SK-N-SH (cell line): ENCODE data around the gene NBR1. TPM values are rescaled to one million over a fixed set of nuclear protein-coding genes. Genes with fewer than 3 reads are reported as not detected.

Source experiments
- CTCF ChIA-PET: fragments of 300-600, 350-600 bp; formaldehyde crosslinking; extraction: SDS; loops from one replicate; lab custom pipeline; 2021; lab: Yijun Ruan, JAX
- POLR2A ChIA-PET: fragments of 350-600 bp; sonication (Branson Sonifier 250); formaldehyde crosslinking; extraction: SDS; loops from one replicate; lab custom pipeline; 2020; ENCODE audit warnings: antibody characterized with exemption, inconsistent platforms; lab: Yijun Ruan, JAX
- DNase-seq: peaks from one replicate; pipeline ENCODE4 v3.0.0; 2012
- H2AFZ ChIP-seq: fragments of 200-600 bp; sonication (generic); 2 replicates; pipeline ENCODE4 v1.8.1; 2016; ENCODE audit warnings: antibody characterized with exemption, mild to moderate bottlenecking, low read depth
- H3F3A ChIP-seq: fragments of 200-600 bp; sonication (generic); replicated peaks from 2 replicates; pipeline ENCODE3; 2016; ENCODE audit warnings: antibody characterized with exemption, mild to moderate bottlenecking; ENCODE audit not compliant: insufficient read depth
- H3K27ac ChIP-seq, 2 experiments: fragments of 200-500 bp in 1 of 2; fragments of 200-600 bp in 1 of 2; sonication (Bioruptor generic) in 1 of 2; sonication (generic), shearing (Covaris generic) in 1 of 2; 2 replicates each; pipeline versions ENCODE4 v1.5.1 to v1.6.1; 2014 to 2016; ENCODE audit warnings: low read depth in 2 of 2, inconsistent platforms in 1 of 2, low read length in 1 of 2, mild to moderate bottlenecking in 1 of 2, mixed read lengths in 1 of 2
- H3K27me3 ChIP-seq: fragments of 200-600 bp; sonication (generic), shearing (Covaris generic); 2 replicates; pipeline ENCODE4 v1.6.1; 2016; ENCODE audit warnings: mixed run types; ENCODE audit not compliant: insufficient read depth
- H3K36me3 ChIP-seq, 2 experiments: fragments of 200-500 bp in 1 of 2; fragments of 200-600 bp in 1 of 2; sonication (Bioruptor generic) in 1 of 2; sonication (generic) in 1 of 2; replicated peaks in 1 of 2; 2 replicates each; pipeline versions ENCODE3 to v1.5.1; 2014 to 2016; ENCODE audit warnings: low read length in 1 of 2, mild to moderate bottlenecking in 1 of 2; ENCODE audit not compliant: insufficient read depth in 2 of 2, control insufficient read depth in 1 of 2
- H3K4me1 ChIP-seq, 2 experiments: fragments of 200-500 bp in 1 of 2; fragments of 200-600 bp in 1 of 2; sonication (Bioruptor generic) in 1 of 2; sonication (generic), shearing (Covaris generic) in 1 of 2; 2 replicates each; pipeline versions ENCODE4 v1.5.1 to v1.6.1; 2014 to 2016; ENCODE audit warnings: low read depth in 1 of 2, low read length in 1 of 2, mixed run types in 1 of 2; ENCODE audit not compliant: insufficient read depth in 2 of 2, control insufficient read depth in 1 of 2
- H3K4me2 ChIP-seq: fragments of 200-600 bp; sonication (generic), shearing (Covaris generic); 2 replicates; pipeline ENCODE4 v1.6.1; 2017; ENCODE audit warnings: mixed run types
- H3K4me3 ChIP-seq, 2 experiments: fragments of 200-500 bp in 1 of 2; fragments of 200-600 bp in 1 of 2; sonication (Bioruptor generic) in 1 of 2; sonication (generic), shearing (Covaris generic) in 1 of 2; 2 replicates each; pipeline versions ENCODE4 v1.5.1 to v1.8.1; 2014 to 2016; ENCODE audit warnings: low read depth in 2 of 2, inconsistent platforms in 1 of 2, low read length in 1 of 2, mild to moderate bottlenecking in 1 of 2, mixed read lengths in 1 of 2, moderate library complexity in 1 of 2
- H3K79me2 ChIP-seq: fragments of 200-600 bp; sonication (generic); 2 replicates; pipeline ENCODE4 v1.8.1; 2017; ENCODE audit warnings: mild to moderate bottlenecking; ENCODE audit not compliant: insufficient read depth
- H3K9ac ChIP-seq: fragments of 200-600 bp; sonication (generic); 2 replicates; pipeline ENCODE4 v1.6.1; 2017; ENCODE audit warnings: mixed run types
- H3K9me2 ChIP-seq: fragments of 200-600 bp; sonication (generic); 2 replicates; pipeline ENCODE4 v1.6.1; 2017; ENCODE audit warnings: mixed run types
- H3K9me3 ChIP-seq: fragments of 200-600 bp; sonication (generic); 2 replicates; pipeline ENCODE4 v1.6.1; 2017; ENCODE audit warnings: mixed run types, mild to moderate bottlenecking, moderate library complexity
- H4K20me1 ChIP-seq: fragments of 200-600 bp; sonication (generic); 2 replicates; pipeline ENCODE4 v1.6.1; 2017; ENCODE audit warnings: mild to moderate bottlenecking, mixed run types; ENCODE audit not compliant: insufficient read depth
- EZH2phosphoT487 ChIP-seq: fragments of 200-600 bp; sonication (generic); IDR thresholded peaks from 2 replicates; pipeline ENCODE4 v1.6.1; 2017; ENCODE audit warnings: low read depth, mixed run types, mild to moderate bottlenecking, antibody characterized with exemption, moderate library complexity, borderline replicate concordance
- FOSL2 ChIP-seq: IDR thresholded peaks from 2 replicates; pipeline ENCODE4 v1.4.0; 2012; ENCODE audit warnings: low read depth, mild to moderate bottlenecking, moderate library complexity, borderline replicate concordance
- FOXJ3 ChIP-seq: sonication (generic); formaldehyde crosslinking; IDR thresholded peaks from 2 replicates; pipeline ENCODE4 v1.5.1; 2020; ENCODE audit warnings: mild to moderate bottlenecking, missing genetic modification reagents
- GABPA ChIP-seq: IDR thresholded peaks from 2 replicates; pipeline ENCODE4 v1.4.0; 2012; ENCODE audit warnings: low read depth, mild to moderate bottlenecking
- GATA2 ChIP-seq: sonication (generic); formaldehyde crosslinking; IDR thresholded peaks from 2 replicates; pipeline ENCODE4 v1.5.0; 2020; ENCODE audit warnings: mild to moderate bottlenecking, missing genetic modification reagents
- IRF3 ChIP-seq: fragments of 150-350 bp; IDR thresholded peaks from 2 replicates; pipeline ENCODE4 v1.6.1; 2016; ENCODE audit warnings: mild to moderate bottlenecking, low read depth, low read length
- MEF2A ChIP-seq: IDR thresholded peaks from 2 replicates; pipeline ENCODE4 v1.4.0; 2012; ENCODE audit warnings: low read depth, borderline replicate concordance
- PBX3 ChIP-seq: IDR thresholded peaks from 2 replicates; pipeline ENCODE4; 2012
- POLR2AphosphoS5 ChIP-seq: IDR thresholded peaks from 2 replicates; pipeline ENCODE4 v1.6.1; 2012; ENCODE audit warnings: low read depth, low read length
- RAD21 ChIP-seq: IDR thresholded peaks from 2 replicates; pipeline ENCODE4 v1.6.1; 2012; ENCODE audit warnings: mild to moderate bottlenecking, low read length
- RCOR1 ChIP-seq: fragments of 150-350 bp; IDR thresholded peaks from 2 replicates; pipeline ENCODE4 v1.6.1; 2017; ENCODE audit warnings: antibody characterized with exemption, low read length
- RXRA ChIP-seq: IDR thresholded peaks from 2 replicates; pipeline ENCODE4 v1.4.0; 2012; ENCODE audit warnings: low read depth, mild to moderate bottlenecking, borderline replicate concordance
- SMC3 ChIP-seq: IDR thresholded peaks from 2 replicates; pipeline ENCODE4 v1.6.1; 2012; ENCODE audit warnings: low read depth, low read length, improper control_type of control experiment
- TCF12 ChIP-seq: IDR thresholded peaks from 2 replicates; pipeline ENCODE4 v1.4.0; 2012
- USF1 ChIP-seq: IDR thresholded peaks from 2 replicates; pipeline ENCODE4 v1.4.0; 2012; ENCODE audit warnings: low read depth, borderline replicate concordance
- USF2 ChIP-seq: fragments of 150-350 bp; IDR thresholded peaks from 2 replicates; pipeline ENCODE4 v1.6.1; 2017; ENCODE audit warnings: antibody characterized with exemption, low read length, low read depth, borderline replicate concordance
- YY1 ChIP-seq: IDR thresholded peaks from 2 replicates; pipeline ENCODE4 v1.4.0; 2012; ENCODE audit warnings: low read depth, mild to moderate bottlenecking
- ZBTB33 ChIP-seq: IDR thresholded peaks from 2 replicates; pipeline ENCODE4 v1.4.0; 2012; ENCODE audit warnings: low read depth, borderline replicate concordance
- WGBS: methylation state at CpG from one replicate; pipeline ENCODE4 v1.1.6; 2017; ENCODE audit warnings: low lambda C conversion rate; 5-methylcytosine and 5-hydroxymethylcytosine counted together
- polyA plus RNA-seq, 3 experiments: library from polyadenylated mRNA; depleted of rRNA; stranded (reverse); fragments of >200 nt; gene quantifications; 2 replicates each; pipeline ENCODE4 v1.2.3, GENCODE V29; 2012

NBR1 gene
- polyA plus RNA-seq, 1 of the 3 experiments (the other 2 are of a cell fraction), result 41.4 TPM

- peak overlapping the region; percentile 74 to 83 for H3K27ac ChIP-seq
- ChIA-PET POLR2A (interaction anchor here (1.1 to 1.7 kb wide), 2 partner anchors 24 to 102 kb away, joined by 3 to 6 read pairs; no protein-coding TSS in a partner anchor), CTCF (interaction anchor here (0.7 kb wide), 1 partner anchor 43 kb away, joined by 4 read pairs; no protein-coding TSS in a partner anchor)
- H3K9me2 ChIP-seq, result no peaks in the 10 kb centered on the region
- no peaks in the 10 kb centered on the region for H3K27me3 ChIP-seq
- TF ChIP-seq PBX3 (0 out of 2 replicates have a peak, but pooled peaks have one; percentile 24), RXRA (no peak), MEF2A (no peak), RAD21 (no peak)
- H3K9me3 ChIP-seq, result no peaks in the 10 kb centered on the region
- peaks cover 24% of the 10 kb centered on the region for H3F3A ChIP-seq
- peaks cover 3 to 21% of the 10 kb centered on the region in 2 experiments for H3K36me3 ChIP-seq
- peaks cover 0 to 7% of the 10 kb centered on the region in 2 experiments; a peak in 2 of 4 replicates for H3K4me1 ChIP-seq
- DNase-seq, result peak; percentile 63
- H3K79me2 ChIP-seq, result peaks cover 69% of the 10 kb centered on the region
- H2AFZ ChIP-seq, result peak overlapping the region; percentile 95; the same call in 1 of the 2 replicates
- H3K9ac ChIP-seq, result peak overlapping the region; percentile 86
- H3K4me3 ChIP-seq, result peak overlapping the region; percentile 78 to 95
- H4K20me1 ChIP-seq, result no peaks in the 10 kb centered on the region
- WGBS, result 32% methylated on average over 41 of the region's 59 CpGs
- peak overlapping the region; percentile 91 for H3K4me2 ChIP-seq
Measured at GRCh38 chr17:43125967-43126910, 44.8 kb upstream of the NBR1 start.

- peaks cover 22% of the 10 kb centered on the region for H3F3A ChIP-seq
- H3K4me1 ChIP-seq, result peaks cover 0 to 7% of the 10 kb centered on the region in 2 experiments; a peak in 2 of 4 replicates
- CTCF ChIA-PET, result interaction anchor here (0.6 kb wide), 2 partner anchors 50 to 102 kb away, joined by 3 read pairs; no protein-coding TSS in a partner anchor
- no peaks in the 10 kb centered on the region for H4K20me1 ChIP-seq
- no peaks in the 10 kb centered on the region for H3K9me3 ChIP-seq
- H3K9me2 ChIP-seq, result no peaks in the 10 kb centered on the region
- peaks cover 3 to 23% of the 10 kb centered on the region in 2 experiments for H3K36me3 ChIP-seq
- no peak overlapping the region for H3K27ac ChIP-seq
- WGBS, result 74% methylated on average over 12 of the region's 24 CpGs
- peaks cover 75% of the 10 kb centered on the region for H3K79me2 ChIP-seq
- H2AFZ ChIP-seq, result no peak overlapping the region
- H3K9ac ChIP-seq, result no peak overlapping the region
- H3K4me3 ChIP-seq, result peak overlapping the region; percentile 78 to 95
- H3K4me2 ChIP-seq, result peak overlapping the region; percentile 91; the same call in 1 of the 2 replicates
- POLR2A ChIA-PET, result interaction anchor here (1.7 kb wide), 1 partner anchor 102 kb away, joined by 6 read pairs; no protein-coding TSS in a partner anchor
- no peaks in the 10 kb centered on the region for H3K27me3 ChIP-seq
- no peak for DNase-seq
- TF ChIP-seq IRF3, result no peak
- no peak for TF ChIP-seq EZH2phosphoT487
- TF ChIP-seq USF2, result no peak
- no peak for TF ChIP-seq RCOR1
- TF ChIP-seq GABPA, result no peak
- no peak for TF ChIP-seq GATA2 (CRISPR knock-in tag)
- TF ChIP-seq SMC3, result no peak
- TF ChIP-seq POLR2AphosphoS5, result no peak
- TF ChIP-seq FOXJ3 (CRISPR knock-in tag), result no peak
- no peak for TF ChIP-seq USF1
- TF ChIP-seq FOSL2, result no peak
- no peak for TF ChIP-seq TCF12
- no peak for TF ChIP-seq YY1
- TF ChIP-seq ZBTB33, result no peak
- TF ChIP-seq RXRA, result no peak
- TF ChIP-seq PBX3, result no peak
Measured at GRCh38 chr17:43126911-43127290, 44.1 kb upstream of the NBR1 start.
